Caco-2 (cell line): ENCODE results near the gene LGALS8. TPM values are rescaled to one million over a fixed set of nuclear protein-coding genes. Genes with fewer than 3 reads are reported as not detected.

ENCODE experiments used
- BruUV-seq: library from RNA; stranded (reverse); fragments of 400-500 nt; replicated peaks from 2 replicates; lab custom pipeline; 2021; lab: Mats Ljungman, UMichigan
- CTCF ChIA-PET: fragments of 300-600 bp; sonication (Branson Sonifier 250); formaldehyde crosslinking; loops from one replicate; lab custom pipeline; 2022; ENCODE audit warnings: antibody characterized with exemption; lab: Charles Lee
- POLR2A ChIA-PET: fragments of 300-600 bp; sonication (Branson Sonifier 250); formaldehyde crosslinking; loops from one replicate; lab custom pipeline; 2022; ENCODE audit warnings: antibody characterized with exemption; lab: Charles Lee
- DNase-seq, 2 experiments: peaks; one replicate each; pipeline versions ENCODE4 v3.0.0 to v3.0.0-alpha.2; 2020 to 2022
- H3K27me3 ChIP-seq: replicated peaks from 2 replicates; pipeline ENCODE4 v1.6.0; 2011; ENCODE audit warnings: low read length; ENCODE audit not compliant: control insufficient read depth, insufficient read depth
- H3K36me3 ChIP-seq: 2 replicates; pipeline ENCODE4 v1.5.1; 2011; ENCODE audit warnings: low read length; ENCODE audit not compliant: control insufficient read depth, insufficient read depth
- H3K4me1 ChIP-seq: fragments of 250-450 bp; sonication (Bioruptor Pico); 2 replicates; pipeline ENCODE4 v1.5.1; 2020; ENCODE audit warnings: mild to moderate bottlenecking
- H3K4me3 ChIP-seq: 2 replicates; pipeline ENCODE4 v1.5.1; 2011; ENCODE audit warnings: low read depth, mild to moderate bottlenecking, control low read depth, low read length
- H3K9me3 ChIP-seq: fragments of 250-450 bp; sonication (Bioruptor Pico); 2 replicates; pipeline ENCODE4 v1.5.1; 2020; ENCODE audit warnings: mild to moderate bottlenecking, moderate library complexity
- H3K27ac Mint-ChIP-seq: one replicate; pipeline ENCODE4 v1.8.0; 2022; ENCODE audit warnings: mixed read lengths; ENCODE audit not compliant: unreplicated experiment
- H3K27me3 Mint-ChIP-seq: one replicate; pipeline ENCODE4 v1.8.0; 2022; ENCODE audit warnings: mixed read lengths; ENCODE audit not compliant: insufficient read depth, unreplicated experiment
- H3K36me3 Mint-ChIP-seq: one replicate; pipeline ENCODE4 v1.8.0; 2022; ENCODE audit warnings: mild to moderate bottlenecking, mixed read lengths; ENCODE audit not compliant: insufficient read depth, unreplicated experiment
- H3K4me1 Mint-ChIP-seq: one replicate; pipeline ENCODE4 v1.8.0; 2022; ENCODE audit warnings: low read depth, mixed read lengths; ENCODE audit not compliant: unreplicated experiment
- H3K4me3 Mint-ChIP-seq: one replicate; pipeline ENCODE4 v1.8.0; 2022; ENCODE audit warnings: mild to moderate bottlenecking, moderate library complexity, mixed read lengths; ENCODE audit not compliant: unreplicated experiment
- H3K9me3 Mint-ChIP-seq: one replicate; pipeline ENCODE4 v1.8.0; 2022; ENCODE audit warnings: mixed read lengths; ENCODE audit not compliant: unreplicated experiment
- CTCF ChIP-seq, 2 experiments: fragments of 200-600 bp in 1 of 2; IDR thresholded peaks; 1 replicate in 1 of 2; 2 replicates in 1 of 2; pipeline versions ENCODE4 v1.5.1 to v1.8.0; 2011 to 2022; ENCODE audit warnings: antibody characterized with exemption in 1 of 2, control low read depth in 1 of 2, inconsistent platforms in 1 of 2, low read depth in 1 of 2, low read length in 1 of 2, mild to moderate bottlenecking in 1 of 2, moderate library complexity in 1 of 2; ENCODE audit not compliant: insufficient read depth in 1 of 2, severe bottlenecking in 1 of 2, unreplicated experiment in 1 of 2
- intact Hi-C: fragments of 100-400 bp; cut with micrococcal nuclease; formaldehyde crosslinking; loops from one replicate; pipeline ENCODE4 v1.10.0; 2022; ENCODE audit not compliant: unreplicated experiment
- total RNA-seq: library from RNA; stranded (reverse); gene quantifications from 2 replicates; pipeline ENCODE4 v1.2.3, GENCODE V29; 2022

Gene LGALS8
- total RNA-seq, 1 experiment from 2014 or later, result 72.3 TPM

GRCh38 chr1:236590553-236591150 is 66.9 kb downstream of the LGALS8 start:
- POLR2A ChIA-PET, result no interaction called here
- DNase-seq, result no peak
- H3K27me3 Mint-ChIP-seq, result no peaks in the 10 kb centered on the region
- BruUV-seq, result no TSS peak
- H3K9me3 ChIP-seq, result no peaks in the 10 kb centered on the region
- H3K36me3 Mint-ChIP-seq, result peaks cover 55% of the 10 kb centered on the region
- no peaks in the 10 kb centered on the region for H3K36me3 ChIP-seq
- intact Hi-C loops, result no loop called here
- no peak for TF ChIP-seq CTCF (IDR thresholded peaks at IDR 0.05; ENCODE audit: insufficient read depth in 1 of 2, low read depth in 1 of 2, low read length in 1 of 2, severe bottlenecking in 1 of 2, unreplicated experiment in 1 of 2)
- H3K4me1 Mint-ChIP-seq, result no peaks in the 10 kb centered on the region
- CTCF ChIA-PET, result no interaction called here
- H3K27ac Mint-ChIP-seq, result no peak overlapping the region
- no peak overlapping the region for H3K4me3 ChIP-seq
- no peak overlapping the region for H3K4me3 Mint-ChIP-seq
- no peaks in the 10 kb centered on the region for H3K27me3 ChIP-seq
- H3K4me1 ChIP-seq, result no peaks in the 10 kb centered on the region
- no peaks in the 10 kb centered on the region for H3K9me3 Mint-ChIP-seq

GRCh38 chr1:236602171-236602570 is 78.4 kb downstream of the LGALS8 start:
- Histone ChIP-seq H3K36me3 (no peaks in the 10 kb centered on the region), H3K27me3 (no peaks in the 10 kb centered on the region), H3K9me3 (no peaks in the 10 kb centered on the region), H3K4me1 (no peaks in the 10 kb centered on the region), H3K4me3 (no peak overlapping the region)
- no peaks in the 10 kb centered on the region for H3K27me3 Mint-ChIP-seq
- BruUV-seq, result no TSS peak
- H3K9me3 Mint-ChIP-seq, result no peaks in the 10 kb centered on the region
- intact Hi-C loops, result no loop called here
- peaks cover 64% of the 10 kb centered on the region for H3K36me3 Mint-ChIP-seq
- no peak for DNase-seq
- no peak overlapping the region for H3K27ac Mint-ChIP-seq
- ChIA-PET POLR2A (no interaction called here), CTCF (no interaction called here)
- H3K4me1 Mint-ChIP-seq, result peaks cover 7% of the 10 kb centered on the region
- H3K4me3 Mint-ChIP-seq, result no peak overlapping the region
- TF ChIP-seq CTCF (IDR thresholded peaks at IDR 0.05; ENCODE audit: insufficient read depth in 1 of 2, low read depth in 1 of 2, low read length in 1 of 2, severe bottlenecking in 1 of 2, unreplicated experiment in 1 of 2), result no peak

Other genes with a start within 250 kb of the LGALS8 start
- 2.3 and 2.6 TPM in 2 replicates for gene ERO1B, start 242.0 kb upstream of the LGALS8 start, total RNA-seq
- gene EDARADD, start 129.7 kb upstream of the LGALS8 start, total RNA-seq, result 14.4 and 15.6 TPM in 2 replicates
- gene HEATR1, start 80.5 kb downstream of the LGALS8 start, total RNA-seq, result 54.8 and 56.5 TPM in 2 replicates
- not detected in 2 replicates for gene ACTN2, start 162.5 kb downstream of the LGALS8 start, total RNA-seq